ENCODE results near the gene ZFP69.

- TF ChIP-seq CTCF (IDR thresholded peaks at IDR 0.05; ENCODE audit: borderline replicate concordance, extremely low read depth, low read length, poor library complexity, severe bottlenecking) (peak; percentile 80), EZH2 (IDR thresholded peaks at IDR 0.05; ENCODE audit: borderline replicate concordance, low read depth, low read length, severe bottlenecking) (no peak)
These were observed 38.6 kb upstream of the ZFP69 start for GRCh38 chr1:40438391-40439015.
